HFF-Myc (cell line): ENCODE data around the gene FRY.

Source experiments
- DNase-seq: peaks from one replicate; pipeline ENCODE4 v3.0.0-alpha.2; 2011; ENCODE audit warnings: low read depth; ENCODE audit errors: extremely low read depth
- H3K4me3 ChIP-seq: replicated peaks from 2 replicates; pipeline ENCODE4 v1.5.1; 2011; ENCODE audit warnings: low read depth, mild to moderate bottlenecking, control low read depth, low read length
- TF ChIP-seq, protein P1 (sequence below): IDR thresholded peaks from 2 replicates; pipeline ENCODE4 v1.5.1; 2012; ENCODE audit warnings: mild to moderate bottlenecking, low read depth, low read length, control low read depth; ENCODE audit errors: missing control alignments

The FRY gene

DNA sequence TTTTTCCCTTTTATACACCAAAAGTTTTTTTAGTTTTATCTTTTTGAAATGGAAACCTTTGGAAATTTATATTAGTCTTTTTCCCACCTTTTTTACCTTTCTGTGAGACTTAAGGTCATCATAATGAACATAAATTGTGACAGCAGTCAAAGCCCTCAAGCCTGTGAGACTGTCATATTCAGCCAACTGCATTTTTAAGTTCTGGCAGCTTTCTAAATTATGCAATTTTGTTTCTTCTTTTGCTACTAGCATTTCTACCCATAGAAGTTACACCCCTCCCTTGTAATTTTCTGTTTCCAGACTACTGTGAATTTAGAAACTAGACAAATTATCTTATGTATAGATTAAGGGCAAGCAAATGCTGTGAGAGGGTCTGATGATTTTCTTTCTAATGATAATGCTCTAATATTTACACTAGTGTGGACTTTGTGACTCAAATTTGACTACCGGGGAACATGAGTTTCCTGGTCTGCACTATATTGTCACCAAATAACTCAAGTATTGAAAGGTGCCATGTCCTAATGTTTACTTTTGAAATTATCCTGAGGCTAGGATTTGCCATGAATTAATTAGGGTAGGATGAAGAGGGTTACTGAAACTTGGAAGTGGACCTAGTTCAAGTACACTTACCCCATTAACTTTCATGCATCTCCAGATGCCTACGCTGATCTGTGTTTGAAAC is 43.7 kb downstream of the FRY start:
- TF ChIP-seq, protein P1, sequence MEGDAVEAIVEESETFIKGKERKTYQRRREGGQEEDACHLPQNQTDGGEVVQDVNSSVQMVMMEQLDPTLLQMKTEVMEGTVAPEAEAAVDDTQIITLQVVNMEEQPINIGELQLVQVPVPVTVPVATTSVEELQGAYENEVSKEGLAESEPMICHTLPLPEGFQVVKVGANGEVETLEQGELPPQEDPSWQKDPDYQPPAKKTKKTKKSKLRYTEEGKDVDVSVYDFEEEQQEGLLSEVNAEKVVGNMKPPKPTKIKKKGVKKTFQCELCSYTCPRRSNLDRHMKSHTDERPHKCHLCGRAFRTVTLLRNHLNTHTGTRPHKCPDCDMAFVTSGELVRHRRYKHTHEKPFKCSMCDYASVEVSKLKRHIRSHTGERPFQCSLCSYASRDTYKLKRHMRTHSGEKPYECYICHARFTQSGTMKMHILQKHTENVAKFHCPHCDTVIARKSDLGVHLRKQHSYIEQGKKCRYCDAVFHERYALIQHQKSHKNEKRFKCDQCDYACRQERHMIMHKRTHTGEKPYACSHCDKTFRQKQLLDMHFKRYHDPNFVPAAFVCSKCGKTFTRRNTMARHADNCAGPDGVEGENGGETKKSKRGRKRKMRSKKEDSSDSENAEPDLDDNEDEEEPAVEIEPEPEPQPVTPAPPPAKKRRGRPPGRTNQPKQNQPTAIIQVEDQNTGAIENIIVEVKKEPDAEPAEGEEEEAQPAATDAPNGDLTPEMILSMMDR: no peak
- no peak for DNase-seq
- H3K4me3 ChIP-seq: no peak overlapping the region

DNA sequence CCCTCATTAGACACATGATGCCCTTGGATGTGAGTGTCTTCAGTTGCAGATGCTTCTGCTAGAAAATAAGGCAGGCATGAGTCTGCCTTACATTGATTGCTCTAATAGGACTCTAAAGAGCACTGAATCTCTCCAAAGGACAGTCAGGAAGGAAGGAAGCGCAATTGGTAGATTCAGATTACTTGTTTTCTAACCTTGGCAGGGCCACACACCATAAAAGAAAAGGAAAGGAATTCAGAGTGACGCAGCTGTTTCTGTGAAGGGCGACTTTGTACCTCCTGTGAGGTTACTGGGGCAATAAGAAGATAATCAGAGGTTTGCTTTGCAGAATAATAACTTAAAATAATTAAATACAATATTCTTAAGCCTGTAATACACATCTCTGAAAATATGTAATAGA is 48.0 kb downstream of the FRY start:
- TF ChIP-seq, protein P1: no peak
- no peak for DNase-seq
- no peak overlapping the region for H3K4me3 ChIP-seq

DNA sequence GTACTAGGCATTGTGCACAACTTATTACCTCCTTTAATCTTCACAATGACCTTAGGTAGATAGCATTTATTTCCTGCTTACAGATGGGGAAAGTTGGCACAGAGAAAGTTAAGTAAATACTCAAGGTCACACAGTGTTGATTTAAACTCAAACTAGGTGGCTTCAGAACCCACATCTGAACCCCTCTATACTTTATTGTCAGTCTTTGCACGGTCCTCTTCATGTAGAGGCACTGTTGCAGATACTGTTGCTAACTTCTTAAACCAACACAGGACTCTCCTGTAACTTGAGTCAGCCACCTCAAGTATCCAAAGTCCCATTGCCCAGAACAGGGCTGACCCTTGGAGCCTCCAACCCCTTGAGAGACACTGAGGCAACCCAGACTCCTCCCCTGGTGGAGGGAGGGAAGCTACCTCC is 48.8 kb downstream of the FRY start:
- TF ChIP-seq, protein P1: no peak
- no peak for DNase-seq
- H3K4me3 ChIP-seq: no peak overlapping the region

DNA sequence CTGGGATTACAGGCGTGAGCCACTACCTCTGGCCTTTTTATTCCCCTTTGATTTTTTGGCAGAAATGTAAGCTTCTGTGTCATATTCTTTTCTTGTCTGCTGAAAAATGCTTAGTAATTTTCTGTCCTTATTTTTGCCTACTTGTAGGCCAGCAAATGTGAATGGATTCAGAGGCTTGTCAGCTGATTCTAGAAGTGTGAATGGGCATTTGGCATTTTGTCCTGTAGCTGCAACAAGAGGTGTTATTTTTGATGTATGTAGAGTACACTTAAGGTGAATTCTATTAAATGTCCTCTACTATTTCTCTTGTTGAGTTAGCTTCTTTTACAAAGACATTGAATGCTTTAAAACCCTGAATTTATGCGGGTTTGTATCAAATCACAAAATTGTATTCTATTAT is 50.0 kb downstream of the FRY start:
- DNase-seq: no peak
- TF ChIP-seq, protein P1: no peak
- H3K4me3 ChIP-seq: no peak overlapping the region

DNA sequence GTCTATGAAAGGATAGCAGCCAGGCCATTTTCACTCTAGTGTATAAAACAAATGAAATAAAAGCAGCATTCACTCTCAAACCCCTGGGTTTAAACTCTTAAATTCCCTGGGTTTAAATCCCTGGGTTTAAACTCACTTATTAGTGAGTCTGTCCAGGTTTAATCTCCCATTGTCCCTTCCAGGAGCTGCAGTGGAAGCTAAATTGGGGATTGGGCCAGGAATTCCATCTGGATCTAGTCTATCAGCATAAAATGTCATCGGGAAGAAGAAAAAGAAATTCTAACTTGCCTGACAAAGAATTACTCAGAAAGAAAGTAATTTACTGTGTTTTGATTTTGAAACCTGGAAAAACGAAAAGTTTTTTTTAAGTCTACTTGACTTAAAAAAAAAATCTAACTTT is 54.8 kb downstream of the FRY start:
- TF ChIP-seq, protein P1: no peak
- no peak overlapping the region for H3K4me3 ChIP-seq
- no peak for DNase-seq

DNA sequence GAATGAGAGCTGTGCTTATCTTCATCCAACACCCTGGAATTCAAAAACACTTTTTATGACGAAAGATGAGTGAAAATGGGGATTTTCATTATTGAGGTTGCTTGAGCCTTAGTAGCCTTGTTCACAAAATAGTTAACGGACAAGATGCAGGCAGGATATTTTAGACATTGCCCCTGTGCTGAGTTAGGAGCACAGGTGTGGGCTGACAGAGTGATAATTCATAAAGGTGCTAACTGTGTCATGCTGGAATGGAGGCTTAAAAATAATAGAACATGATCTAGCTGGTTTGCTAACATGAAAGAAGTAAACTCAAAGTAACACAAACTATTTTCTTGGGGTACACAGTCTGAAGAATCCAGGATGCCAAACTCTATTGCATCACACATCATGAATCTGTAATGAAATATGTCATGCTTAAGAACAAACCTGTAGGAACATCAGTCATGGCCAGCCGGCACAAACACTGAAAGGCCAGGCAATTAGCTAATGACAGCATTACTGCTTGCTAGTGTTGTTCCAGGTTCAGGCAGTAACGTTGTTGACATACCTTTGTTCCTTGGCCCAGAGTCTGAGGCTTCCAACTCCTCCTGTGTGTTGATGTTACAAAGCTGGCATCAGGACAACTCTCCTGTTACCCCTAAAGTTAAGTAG is 55.3 kb downstream of the FRY start:
- DNase-seq: no peak
- TF ChIP-seq, protein P1: no peak
- H3K4me3 ChIP-seq: no peak overlapping the region
